ENCODE results near the gene YEATS2.
"Not testable (repeated sequence)": the region's sequence is repeated elsewhere in the genome, so short reads cannot be mapped to it uniquely, and the experiment has no call there.

The YEATS2 gene

GRCh38 chr3:183697610-183698317, at the start of gene YEATS2:
TSS of gene YEATS2 (plus strand) at chr3:183697797. CDS start at chr3:183715163, 17,366 bp downstream.
- peak; percentile 92 for DNase-seq (ENCODE audit: low spot score)

DNA sequence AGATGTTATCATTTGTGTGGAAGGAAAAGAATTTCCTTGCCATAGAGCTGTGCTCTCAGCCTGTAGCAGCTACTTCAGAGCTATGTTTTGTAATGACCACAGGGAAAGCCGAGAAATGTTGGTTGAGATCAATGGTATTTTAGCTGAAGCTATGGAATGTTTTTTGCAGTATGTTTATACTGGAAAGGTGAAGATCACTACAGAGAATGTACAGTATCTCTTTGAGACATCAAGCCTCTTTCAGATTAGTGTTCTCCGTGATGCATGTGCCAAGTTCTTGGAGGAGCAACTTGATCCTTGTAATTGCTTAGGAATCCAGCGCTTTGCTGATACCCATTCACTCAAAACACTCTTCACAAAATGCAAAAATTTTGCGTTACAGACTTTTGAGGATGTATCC, 47.0 kb upstream of the YEATS2 start:
- DNase-seq (ENCODE audit: low spot score), result no peak

- no peak for DNase-seq (ENCODE audit: low spot score)
Observed at GRCh38 chr3:183653209-183654064, 44.2 kb upstream of the YEATS2 start.

DNA sequence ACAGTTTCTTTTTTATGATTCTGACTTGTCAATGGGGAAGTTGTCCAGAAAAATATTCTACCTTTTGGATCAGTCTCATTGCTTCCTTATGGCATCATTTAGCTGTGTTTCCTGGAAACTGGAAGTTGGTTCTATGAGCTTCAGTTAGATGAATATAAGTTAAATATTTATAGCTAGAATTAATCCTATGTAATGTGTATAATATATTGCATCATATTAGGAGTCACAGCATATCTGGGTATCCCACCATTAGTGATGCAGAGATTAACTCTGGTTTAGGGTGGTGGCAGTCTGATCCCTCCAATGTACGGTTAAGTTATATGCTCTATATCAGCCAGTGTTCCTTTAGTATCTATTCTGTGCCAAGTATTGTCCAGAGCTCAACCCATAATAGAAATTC, 42.9 kb upstream of the YEATS2 start:
- DNase-seq (ENCODE audit: low spot score), result no peak

DNA sequence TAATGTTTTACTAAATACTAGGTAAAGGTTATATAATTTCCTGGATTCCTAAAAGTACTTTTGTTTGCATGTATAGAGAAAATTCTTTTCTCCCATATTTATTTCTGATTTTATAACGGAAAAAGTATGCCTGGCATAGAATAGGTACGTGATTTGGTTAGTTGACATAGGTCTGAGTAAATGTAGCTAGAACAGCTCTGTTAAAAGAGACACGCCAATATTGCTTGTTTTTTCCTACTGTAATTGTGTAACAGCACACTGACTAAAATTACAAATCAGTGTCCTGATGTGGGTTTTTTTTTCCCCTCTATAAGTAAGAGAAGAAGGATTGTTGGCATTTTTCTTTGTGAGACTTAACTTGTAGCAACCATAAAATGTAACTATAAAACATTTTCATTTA, 35.5 kb upstream of the YEATS2 start:
- DNase-seq (ENCODE audit: low spot score), result no peak

DNA sequence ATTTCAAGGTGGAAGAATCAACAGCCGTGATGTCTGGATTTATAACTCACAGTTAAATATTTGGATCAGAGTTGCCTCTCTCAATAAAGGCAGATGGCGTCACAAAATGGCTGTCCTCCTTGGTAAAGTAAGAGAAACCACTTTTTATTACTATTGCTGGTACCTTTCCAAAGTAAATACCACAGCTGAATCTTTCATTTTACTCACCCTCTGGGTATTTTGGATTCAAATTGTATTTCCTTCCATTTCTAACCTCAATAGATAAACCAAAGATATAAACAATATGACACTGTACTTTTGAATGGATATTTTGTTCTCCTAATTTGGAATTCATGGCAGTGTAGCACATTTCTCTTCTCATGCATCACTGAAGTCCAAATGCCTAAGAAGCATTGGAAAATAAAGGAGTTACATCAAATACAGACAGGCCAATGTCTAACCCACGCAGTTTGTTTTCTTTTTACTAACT, 32.6 kb upstream of the YEATS2 start:
- DNase-seq (ENCODE audit: low spot score), result no peak

GRCh38 chr3:183680061-183680460, 17.5 kb upstream of the YEATS2 start:
- DNase-seq (ENCODE audit: low spot score), result no peak

DNA sequence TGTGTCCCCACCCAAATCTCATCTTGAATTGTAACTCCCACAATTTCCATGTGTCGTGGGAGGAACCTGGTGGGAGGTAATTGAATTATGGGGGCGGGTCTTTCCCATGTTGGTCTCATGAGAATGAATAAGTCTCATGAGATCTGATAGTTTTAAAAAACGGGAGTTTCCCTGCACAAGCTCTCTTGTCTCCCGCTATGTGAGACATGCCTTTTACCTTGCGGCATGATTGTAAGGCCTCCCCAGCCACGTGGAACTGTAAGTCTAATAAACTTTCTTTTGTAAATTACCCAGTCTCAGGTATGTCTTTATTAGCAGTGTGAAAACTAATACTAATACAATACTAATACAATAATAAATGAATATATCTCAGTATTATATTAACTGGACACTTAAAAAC, 9.9 kb upstream of the YEATS2 start:
- DNase-seq (ENCODE audit: low spot score), result no peak

DNA sequence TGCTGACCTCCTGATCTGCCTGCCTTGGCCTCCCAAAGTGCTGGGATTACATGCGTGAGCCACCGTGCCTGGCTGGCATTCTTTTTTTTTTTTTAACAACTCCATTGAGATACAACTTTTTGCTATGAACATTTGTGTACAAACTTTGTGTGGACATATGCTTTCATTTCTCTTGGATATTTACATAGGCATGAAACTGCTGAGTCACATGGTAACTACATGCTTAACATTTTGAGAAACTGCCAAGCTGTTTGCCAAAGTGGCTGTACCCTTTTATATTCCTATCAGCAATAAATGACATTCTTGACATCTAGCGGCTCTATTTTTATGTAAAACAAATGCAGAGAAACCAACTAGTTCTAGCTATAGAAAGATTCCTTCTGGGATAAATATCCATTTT, 8.7 kb upstream of the YEATS2 start:
- no peak for DNase-seq (ENCODE audit: low spot score)

- not testable (repeated sequence) for DNase-seq (ENCODE audit: low spot score)
Observed at GRCh38 chr3:183689621-183690020, 8.0 kb upstream of the YEATS2 start.

GRCh38 chr3:183690402-183690995, 7.1 kb upstream of the YEATS2 start:
- DNase-seq (ENCODE audit: low spot score), result no peak

DNA sequence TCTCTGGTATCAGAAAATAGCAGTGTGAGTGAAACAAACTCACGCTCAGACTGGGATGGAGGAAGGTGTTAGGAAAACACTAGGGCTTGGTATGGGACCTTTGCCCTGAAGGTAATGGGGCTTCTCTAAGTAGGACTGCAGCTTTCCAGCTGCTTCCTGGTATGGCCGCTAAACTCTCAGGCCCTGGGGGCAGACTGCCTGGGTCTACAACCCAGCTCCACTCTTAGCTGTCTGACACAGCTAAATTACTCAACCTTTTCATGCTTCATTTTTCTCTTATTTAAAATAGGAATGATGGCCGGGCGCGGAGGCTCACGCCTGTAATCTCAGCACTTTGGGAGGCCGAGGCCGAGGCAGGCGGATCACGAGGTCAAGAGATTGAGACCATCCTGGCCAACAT, 5.2 kb upstream of the YEATS2 start:
- no peak for DNase-seq (ENCODE audit: low spot score)

GRCh38 chr3:183695569-183696364, 1.8 kb upstream of the YEATS2 start:
- no peak for DNase-seq (ENCODE audit: low spot score)

DNA sequence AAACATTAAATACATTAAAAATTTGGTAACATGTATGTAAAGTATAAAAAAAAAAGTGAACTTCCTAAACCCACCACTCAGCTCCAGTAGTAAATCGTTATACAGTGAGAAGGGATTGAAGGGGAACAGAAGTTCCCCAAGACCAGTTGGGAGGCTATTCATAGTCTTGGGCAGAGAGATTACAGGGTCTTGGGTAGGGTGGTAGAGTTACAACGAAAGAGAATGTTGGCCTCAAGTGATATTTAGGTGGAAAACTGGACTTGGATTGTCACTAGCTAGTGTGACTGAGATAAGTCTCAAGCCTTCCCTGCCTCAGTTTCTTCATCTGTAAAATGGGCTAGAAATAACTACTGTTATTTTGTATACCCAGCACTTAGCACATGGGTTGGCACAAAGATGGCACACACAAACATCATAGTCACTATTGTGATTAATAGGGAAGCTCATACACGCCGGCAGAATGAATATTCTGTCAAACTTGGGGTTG, 431 bp upstream of the YEATS2 start:
- no peak for DNase-seq (ENCODE audit: low spot score)

DNA sequence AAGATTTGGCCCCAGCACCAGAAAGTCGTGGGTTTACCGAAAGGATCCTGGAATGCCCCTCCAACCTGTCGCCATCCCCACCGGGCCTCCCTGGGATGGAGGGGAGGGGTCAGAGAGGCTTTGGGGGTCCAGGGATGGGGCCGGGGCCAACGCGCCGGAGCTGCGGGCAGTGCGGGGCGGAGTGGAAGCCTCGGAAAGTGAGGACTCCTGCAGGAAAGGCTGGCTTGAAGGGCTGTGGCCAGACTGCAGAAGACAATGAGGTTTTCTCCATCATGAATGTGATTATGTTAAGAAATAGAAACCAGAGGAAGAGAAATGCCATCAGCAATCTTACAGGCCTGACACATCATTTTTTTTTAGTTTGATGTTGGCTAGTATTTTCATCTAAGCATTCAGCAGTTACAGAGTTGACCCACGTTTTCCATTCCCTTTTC, 738 bp downstream of the YEATS2 start:
- DNase-seq (ENCODE audit: low spot score), result peak; percentile 39

- DNase-seq (ENCODE audit: low spot score), result no peak
Observed at GRCh38 chr3:183698756-183699155, 1.2 kb downstream of the YEATS2 start.

- no peak for DNase-seq (ENCODE audit: low spot score)
Observed at GRCh38 chr3:183699238-183699947, 1.8 kb downstream of the YEATS2 start.

DNA sequence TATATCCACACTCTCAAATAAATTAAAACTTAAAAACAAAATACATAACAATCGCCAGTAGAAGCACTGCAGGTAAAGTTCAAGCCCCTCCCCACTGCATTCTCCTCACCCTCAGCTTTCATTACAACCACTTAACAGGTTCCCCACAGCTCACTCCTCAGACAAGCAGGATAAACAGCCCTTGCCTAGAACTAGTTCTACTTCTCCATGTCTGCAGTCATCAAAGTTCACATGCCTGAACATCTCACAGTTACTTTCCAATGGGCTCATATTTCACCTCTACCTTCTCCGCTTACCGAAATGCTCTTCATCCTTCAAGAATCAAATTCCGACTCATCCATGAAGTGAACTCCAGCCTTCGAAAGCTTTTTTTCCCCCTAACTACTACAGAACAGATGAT, 4.1 kb downstream of the YEATS2 start:
- no peak for DNase-seq (ENCODE audit: low spot score)

DNA sequence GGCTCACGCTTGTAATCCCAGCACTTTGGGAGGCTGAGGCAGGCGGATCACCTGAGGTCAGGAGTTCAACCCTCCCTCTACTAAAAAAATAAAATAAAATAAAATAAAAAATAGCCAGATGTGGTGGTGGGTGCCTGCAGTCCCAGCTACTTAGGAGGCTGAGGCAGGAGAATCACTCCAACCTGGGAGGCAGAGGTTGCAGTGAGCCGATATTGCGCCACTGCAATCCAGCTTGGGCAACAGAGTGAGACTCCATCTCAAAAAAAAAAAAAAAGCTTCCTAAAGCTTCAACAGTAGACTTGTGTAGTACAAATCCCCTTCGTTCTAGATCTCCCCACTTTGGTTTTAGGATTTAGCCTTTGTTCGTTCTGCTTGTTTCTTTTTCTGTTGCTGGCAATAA, 6.3 kb downstream of the YEATS2 start:
- DNase-seq (ENCODE audit: low spot score), result not testable (repeated sequence)

DNA sequence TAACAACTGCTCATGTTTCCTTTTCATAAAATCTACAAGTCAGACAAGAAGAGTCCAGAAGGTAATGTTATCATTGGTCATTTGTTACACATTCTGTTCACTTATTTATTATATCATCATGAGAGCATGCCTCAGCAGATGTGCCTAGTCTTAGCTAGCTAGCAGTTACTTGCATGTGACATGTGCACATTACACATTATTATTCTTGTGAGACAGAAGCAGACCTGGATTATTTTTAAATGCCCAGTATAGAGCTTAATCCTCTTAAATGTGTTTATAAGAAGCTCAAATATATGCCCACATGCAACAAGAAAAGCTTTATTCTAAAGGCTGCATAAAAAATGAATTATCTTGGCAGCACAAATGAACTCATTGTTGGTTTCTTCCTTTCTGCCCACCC, 12.6 kb downstream of the YEATS2 start:
- DNase-seq (ENCODE audit: low spot score), result no peak

- no peak for DNase-seq (ENCODE audit: low spot score)
Observed at GRCh38 chr3:183711516-183711915, 13.9 kb downstream of the YEATS2 start.

All from HuH-7.5 (cell line).